ENCODE data around the gene RNASE3.
A peak's percentile ranks its signal among the peaks of the same experiment; 100 is the strongest.
"Not testable (repeated sequence)": the region's sequence is repeated elsewhere in the genome, so short reads cannot be mapped to it uniquely, and the experiment has no call there.

The RNASE3 gene

DNA sequence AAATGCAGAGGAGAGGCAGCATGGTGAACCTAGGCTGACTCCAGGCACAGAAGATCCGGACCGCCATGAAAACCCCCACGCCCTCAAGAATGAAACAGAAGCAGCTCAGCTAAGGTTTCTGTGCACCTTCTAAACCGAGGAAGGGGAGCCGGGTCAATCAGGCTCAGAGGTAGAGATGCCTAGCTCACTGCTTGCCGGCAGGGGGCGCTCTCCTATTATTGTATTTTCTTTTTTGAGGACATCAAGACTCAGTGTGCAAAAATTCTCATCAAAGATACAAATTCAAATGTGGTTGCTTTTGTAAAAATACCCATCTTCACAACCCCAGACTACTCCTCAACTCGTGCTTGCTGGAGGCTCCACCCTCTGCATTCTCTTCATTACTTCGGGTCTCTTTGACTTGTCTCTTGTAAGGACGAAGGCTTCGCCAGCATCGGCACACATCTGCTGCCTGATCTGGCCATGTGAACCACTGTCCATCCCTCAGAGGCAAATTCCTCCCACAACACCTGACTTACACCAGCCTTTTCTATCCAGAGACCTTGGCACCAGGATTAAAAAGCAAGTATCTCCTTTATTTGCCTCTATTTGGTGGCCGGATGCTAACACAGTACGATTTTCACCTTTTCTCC lies 33.4 kb upstream of the RNASE3 start:
- no peak overlapping the region for H3K27ac ChIP-seq
- TF ChIP-seq, protein P1, sequence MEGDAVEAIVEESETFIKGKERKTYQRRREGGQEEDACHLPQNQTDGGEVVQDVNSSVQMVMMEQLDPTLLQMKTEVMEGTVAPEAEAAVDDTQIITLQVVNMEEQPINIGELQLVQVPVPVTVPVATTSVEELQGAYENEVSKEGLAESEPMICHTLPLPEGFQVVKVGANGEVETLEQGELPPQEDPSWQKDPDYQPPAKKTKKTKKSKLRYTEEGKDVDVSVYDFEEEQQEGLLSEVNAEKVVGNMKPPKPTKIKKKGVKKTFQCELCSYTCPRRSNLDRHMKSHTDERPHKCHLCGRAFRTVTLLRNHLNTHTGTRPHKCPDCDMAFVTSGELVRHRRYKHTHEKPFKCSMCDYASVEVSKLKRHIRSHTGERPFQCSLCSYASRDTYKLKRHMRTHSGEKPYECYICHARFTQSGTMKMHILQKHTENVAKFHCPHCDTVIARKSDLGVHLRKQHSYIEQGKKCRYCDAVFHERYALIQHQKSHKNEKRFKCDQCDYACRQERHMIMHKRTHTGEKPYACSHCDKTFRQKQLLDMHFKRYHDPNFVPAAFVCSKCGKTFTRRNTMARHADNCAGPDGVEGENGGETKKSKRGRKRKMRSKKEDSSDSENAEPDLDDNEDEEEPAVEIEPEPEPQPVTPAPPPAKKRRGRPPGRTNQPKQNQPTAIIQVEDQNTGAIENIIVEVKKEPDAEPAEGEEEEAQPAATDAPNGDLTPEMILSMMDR (conservative IDR thresholded peaks at IDR 0.05) = peak; percentile 87

DNA sequence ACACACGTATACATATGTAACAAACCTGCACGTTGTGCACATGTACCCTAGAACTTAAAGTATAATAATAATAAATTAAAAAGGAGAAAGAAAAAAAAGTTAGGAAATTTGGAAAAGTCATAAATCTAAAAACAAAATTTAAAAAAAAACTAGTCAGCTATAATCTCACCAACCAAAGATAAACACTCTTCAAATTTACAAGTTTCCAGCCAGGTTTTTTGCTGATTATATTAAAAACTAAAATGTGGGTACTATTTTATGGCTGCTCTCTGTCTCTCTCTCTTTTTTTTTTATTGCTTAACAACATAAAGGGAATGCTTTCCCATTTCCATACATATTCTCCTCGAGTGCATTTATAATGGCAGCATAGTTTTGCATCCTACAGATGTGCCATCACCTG lies 25.0 kb upstream of the RNASE3 start:
- TF ChIP-seq, protein P1 (conservative IDR thresholded peaks at IDR 0.05) = no peak
- no peak overlapping the region for H3K27ac ChIP-seq

DNA sequence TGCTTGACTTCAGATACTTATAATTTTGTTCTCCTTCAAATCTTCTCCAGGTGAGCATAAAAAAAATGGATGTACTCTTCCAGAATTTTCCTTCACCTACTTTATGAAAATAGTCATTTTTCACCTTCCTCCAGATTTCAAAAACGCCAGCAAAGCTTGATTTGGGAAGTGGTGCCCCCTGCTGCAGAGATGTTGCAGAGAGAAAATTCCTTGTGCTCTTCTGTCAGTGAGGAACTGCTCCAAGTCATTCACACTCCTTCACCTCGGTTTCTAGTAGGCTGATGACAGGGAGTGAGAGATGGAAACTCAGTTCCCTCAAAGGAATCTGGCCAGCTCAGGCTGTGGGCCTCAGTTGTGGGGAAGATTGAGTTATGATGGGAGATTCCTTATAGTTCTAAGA lies 24.2 kb upstream of the RNASE3 start:
- no peak overlapping the region for H3K27ac ChIP-seq
- TF ChIP-seq, protein P1 (conservative IDR thresholded peaks at IDR 0.05) = peak; percentile 54

DNA sequence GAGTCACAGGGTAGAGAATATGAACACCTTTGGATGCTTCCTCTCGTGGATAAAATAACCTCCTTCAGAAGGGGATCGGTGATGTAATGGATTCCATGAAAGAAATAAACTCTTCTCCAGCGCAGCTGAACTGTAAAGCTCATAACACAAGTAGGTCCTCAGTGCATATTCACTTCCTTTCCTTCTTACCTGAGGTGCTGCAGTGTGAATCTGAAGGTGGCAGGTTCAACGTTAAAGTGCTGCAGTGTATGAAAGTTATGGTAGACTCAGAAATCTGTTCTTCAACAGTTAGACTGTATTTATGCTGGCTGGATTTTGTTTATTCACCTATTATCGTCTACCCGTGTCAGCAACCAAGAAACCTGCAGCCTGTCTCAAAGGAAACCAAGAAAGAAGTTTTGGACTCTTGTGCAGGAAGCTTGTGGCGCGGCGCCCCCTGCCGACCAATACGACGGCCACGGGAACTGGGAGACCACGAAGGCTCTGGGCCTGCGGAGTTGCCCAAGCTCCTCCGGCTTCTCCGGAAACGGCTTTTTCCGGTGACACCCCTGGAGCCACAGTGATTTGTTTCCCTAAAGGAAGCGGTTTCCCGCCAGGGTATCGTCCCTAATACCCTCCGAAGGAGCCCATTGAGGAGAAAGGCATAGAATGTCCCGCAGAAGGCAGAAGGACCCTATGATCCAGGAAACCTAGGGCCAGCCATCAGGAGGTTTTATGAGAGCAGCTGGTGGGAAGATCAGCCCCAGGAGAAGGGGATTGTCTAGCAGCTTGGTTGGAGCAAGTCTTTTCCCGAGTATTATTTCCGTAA lies 17.6 kb upstream of the RNASE3 start:
- TF ChIP-seq, protein P1 (conservative IDR thresholded peaks at IDR 0.05) = peak; percentile 66
- H3K27ac ChIP-seq = no peak overlapping the region

DNA sequence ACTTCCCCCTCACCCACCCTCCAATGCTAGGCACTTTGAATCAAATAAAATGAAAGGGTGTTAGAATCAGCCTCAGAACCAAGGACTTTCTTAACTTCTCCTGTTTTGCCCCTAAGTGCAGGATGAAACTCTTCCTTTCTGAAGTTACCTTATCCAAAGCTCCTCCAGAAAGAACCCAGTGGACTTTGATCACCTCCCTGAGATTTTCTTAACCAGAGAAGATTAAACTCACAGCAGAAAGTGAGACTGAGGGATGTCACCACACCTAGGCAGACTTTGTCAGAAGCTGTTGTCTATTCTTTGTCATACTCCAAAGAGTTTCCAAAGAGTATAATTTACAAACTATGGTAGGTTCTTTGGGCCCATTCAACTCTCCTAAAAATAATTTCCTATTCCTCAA lies 14.2 kb upstream of the RNASE3 start:
- TF ChIP-seq, protein P1 (conservative IDR thresholded peaks at IDR 0.05) = no peak

DNA sequence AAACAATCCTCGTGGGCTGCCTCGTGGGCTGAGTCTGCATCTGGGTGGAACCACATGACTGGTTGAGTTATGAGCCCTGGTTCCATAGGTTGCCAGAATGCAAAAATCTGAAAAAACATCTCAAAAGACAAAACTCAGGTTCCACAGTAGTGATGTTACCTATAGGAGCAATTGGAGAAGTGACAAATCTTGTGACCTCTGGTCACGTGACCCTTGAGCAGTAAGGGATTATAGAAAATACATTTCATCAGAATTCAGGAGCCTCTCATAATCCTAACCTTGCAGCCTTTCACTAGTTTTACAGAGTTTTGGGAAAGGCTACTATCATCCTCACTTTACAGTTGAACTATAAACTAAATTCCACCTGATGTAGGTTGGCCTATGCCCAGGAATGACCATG lies 12.5 kb upstream of the RNASE3 start:
- TF ChIP-seq, protein P1 (conservative IDR thresholded peaks at IDR 0.05) = no peak
- no peak overlapping the region for H3K27ac ChIP-seq

More for the DNA sequence above, 14.2 kb upstream of the RNASE3 start:
- no peak overlapping the region for H3K27ac ChIP-seq

DNA sequence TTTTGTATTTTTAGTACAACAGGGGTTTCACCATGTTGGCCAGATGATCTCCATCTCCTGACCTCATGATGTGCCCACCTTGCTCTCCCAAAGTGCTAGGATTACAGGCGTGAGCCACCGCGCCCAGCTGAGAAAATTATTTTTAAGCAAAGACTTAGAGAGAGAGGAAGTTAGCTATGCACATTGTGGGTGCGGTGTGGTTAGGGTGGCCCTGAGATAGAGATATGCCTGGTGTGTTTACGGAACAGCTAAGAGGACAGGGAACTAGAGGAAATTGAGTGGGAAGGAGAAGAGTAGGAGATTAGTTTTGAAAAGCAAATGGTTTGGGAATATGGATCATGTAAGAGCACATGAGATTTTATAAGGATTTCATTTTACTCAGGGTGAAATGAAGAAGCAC lies 10.0 kb upstream of the RNASE3 start:
- not testable (repeated sequence) for H3K27ac ChIP-seq

DNA sequence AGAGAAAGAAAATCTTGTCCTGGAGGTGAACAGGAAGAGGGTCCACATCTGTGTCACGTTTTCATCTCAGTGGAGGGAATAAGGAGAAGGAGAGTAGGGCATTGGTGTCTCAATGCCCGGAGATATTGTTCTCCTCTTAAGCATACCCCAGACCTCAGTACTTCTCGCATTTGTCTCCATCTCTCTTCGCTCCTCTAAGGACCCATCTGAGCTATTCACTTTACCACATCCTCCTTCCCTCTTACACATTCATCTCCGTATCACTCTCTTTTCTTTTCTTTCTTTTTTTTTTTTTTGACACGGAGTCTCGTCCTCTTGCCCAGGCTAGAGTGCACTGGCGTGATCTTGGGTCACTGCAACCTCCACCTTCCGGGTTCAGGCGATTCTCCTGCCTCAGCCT lies 8.4 kb upstream of the RNASE3 start:
- H3K27ac ChIP-seq = not testable (repeated sequence)

DNA sequence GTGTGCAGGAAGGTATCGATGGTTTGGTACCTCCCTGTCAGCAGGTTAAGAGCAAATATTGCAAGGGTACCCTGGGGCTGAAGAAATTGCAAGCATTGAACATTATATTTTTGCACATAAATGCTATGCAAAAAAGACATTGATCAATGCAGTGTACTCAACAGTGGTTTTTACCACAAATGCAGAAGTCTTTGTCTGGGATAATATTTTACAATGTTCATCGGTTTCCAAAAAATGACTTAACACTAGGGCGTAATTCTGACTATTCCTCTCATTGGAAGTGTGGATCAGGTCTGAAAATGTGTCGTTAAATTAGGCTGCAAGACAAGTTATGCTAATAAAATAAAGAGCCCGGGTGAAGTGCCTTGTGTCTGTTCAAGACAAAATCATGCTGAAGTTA lies 2.8 kb upstream of the RNASE3 start:
- H3K27ac ChIP-seq = not testable (repeated sequence)

DNA sequence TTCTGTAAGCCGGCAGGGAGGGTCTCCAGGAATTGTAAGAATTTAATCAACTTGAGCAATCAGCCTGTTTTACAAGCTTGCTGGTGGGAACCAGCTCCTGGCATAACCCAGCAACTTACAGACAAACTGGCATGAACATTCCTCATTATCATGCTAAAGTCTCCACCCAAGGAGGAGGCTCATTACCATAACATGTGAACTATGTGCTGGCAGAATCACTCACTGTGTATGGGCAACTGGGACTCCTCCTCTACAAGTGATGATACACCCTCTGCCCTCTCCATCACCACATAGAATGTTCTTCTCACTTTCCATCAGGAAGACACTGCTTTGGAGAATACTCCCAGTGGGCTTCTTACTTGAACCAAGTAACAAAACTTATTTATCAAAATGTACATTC lies 4.1 kb downstream of the RNASE3 start:
- not testable (repeated sequence) for H3K27ac ChIP-seq

All from VCaP (cell line).